Heart left ventricle (tissue), 13 donors: ENCODE data around the gene ASMTL.
"Not testable (repeated sequence)": the region's sequence is repeated elsewhere in the genome, so short reads cannot be mapped to it uniquely, and the experiment has no call there.

Experiments
- POLR2A ChIP-seq, 2 donors: fragments of 450-650 bp; IDR thresholded peaks; one replicate each; pipeline ENCODE4 v1.6.1; 2017; ENCODE audit warnings: antibody characterized with exemption in 2 of 2, mild to moderate bottlenecking in 2 of 2, moderate library complexity in 2 of 2
- TF ChIP-seq, protein P1 (sequence below), 12 donors: fragments of 200-600 bp; sonication (generic) in 4 of 12; IDR thresholded peaks; one replicate each; pipeline versions ENCODE4 v1.5.0 to v1.8.0; 2018 to 2022; ENCODE audit warnings: antibody characterized with exemption in 12 of 12, mild to moderate bottlenecking in 5 of 12
- donor health status: ischemic (EF 13 %, LVEDD 7.1; RV severe dilation, severe dysfunction).
- donor health status: DM: no; HTN: yes; CAD: no.
- donor health status: DM: no; HTN: no; CAD: no.
- donor health status: ischemic (EF 25% LVEDD 6.9; RV normal size, moderate dysfunction).
- donor health status: ischemic (EF 25% LVEDD 5.7; RV mildly dilated, moderate dysfunction).
- donor health status: ischemic (EF 35%, LVEDD 5.7; RV mildly dilated, moderate dysfunction).
- donor health status: nonischemic (EF 11% LVEDD 7.7; RV severe dilation, severe dysfunction).
- donor health status: DM: yes; HTN: yes; CAD: no.
- donor health status: PGD.
- donor health status: ischemic (EF 29% LVEDD 5.4; RV normal size, mild dysfunction).
- donor health status: nonischemic (EF 23%, LVEDD 6.1; RV moderate dilation, normal function).

DNA sequence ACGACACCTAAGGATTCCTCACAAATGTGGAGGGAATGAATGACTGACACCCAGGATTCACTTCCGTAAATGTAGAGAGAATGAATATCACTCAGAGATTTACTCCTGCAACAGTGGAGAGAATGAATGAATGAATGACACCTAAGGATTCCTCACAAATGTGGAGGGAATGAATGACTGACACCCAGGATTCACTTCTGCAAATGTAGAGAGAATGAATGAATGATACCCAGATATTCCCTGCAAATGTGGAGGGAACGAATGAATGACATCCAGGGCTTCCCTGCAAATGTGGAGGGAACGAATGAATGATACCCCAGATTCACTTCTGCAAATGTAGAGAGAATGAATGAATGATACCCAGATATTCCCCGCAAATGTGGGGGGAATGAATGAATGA, 36.6 kb upstream of the ASMTL start:
- TF ChIP-seq, protein P1, sequence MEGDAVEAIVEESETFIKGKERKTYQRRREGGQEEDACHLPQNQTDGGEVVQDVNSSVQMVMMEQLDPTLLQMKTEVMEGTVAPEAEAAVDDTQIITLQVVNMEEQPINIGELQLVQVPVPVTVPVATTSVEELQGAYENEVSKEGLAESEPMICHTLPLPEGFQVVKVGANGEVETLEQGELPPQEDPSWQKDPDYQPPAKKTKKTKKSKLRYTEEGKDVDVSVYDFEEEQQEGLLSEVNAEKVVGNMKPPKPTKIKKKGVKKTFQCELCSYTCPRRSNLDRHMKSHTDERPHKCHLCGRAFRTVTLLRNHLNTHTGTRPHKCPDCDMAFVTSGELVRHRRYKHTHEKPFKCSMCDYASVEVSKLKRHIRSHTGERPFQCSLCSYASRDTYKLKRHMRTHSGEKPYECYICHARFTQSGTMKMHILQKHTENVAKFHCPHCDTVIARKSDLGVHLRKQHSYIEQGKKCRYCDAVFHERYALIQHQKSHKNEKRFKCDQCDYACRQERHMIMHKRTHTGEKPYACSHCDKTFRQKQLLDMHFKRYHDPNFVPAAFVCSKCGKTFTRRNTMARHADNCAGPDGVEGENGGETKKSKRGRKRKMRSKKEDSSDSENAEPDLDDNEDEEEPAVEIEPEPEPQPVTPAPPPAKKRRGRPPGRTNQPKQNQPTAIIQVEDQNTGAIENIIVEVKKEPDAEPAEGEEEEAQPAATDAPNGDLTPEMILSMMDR (IDR thresholded peaks at IDR 0.05) = not testable (repeated sequence)
- not testable (repeated sequence) for TF ChIP-seq POLR2A (IDR thresholded peaks at IDR 0.05)
